ENCODE data around the gene ENPP6.
"Not testable (repeated sequence)": the region's sequence is repeated elsewhere in the genome, so short reads cannot be mapped to it uniquely, and the experiment has no call there.

Gene ENPP6

DNA sequence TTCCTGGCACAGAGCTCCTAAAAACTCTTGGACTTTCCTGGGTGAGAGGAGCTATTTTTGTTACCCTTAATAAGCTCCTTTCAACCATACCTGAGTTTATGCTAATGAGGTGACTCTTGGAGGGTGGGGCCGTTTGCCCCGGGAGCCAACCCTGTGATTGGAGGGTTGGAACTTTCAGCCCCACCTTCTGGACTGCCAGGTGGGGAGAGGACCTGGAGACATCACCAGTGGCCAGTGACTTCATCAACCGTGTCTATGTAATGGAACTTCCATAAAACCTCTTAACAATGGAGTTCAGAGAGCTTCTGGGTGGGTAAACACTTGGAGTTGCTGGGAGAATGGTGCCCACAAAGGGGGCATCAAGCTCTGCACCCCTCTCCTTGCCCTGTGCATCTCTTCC, 17.9 kb upstream of the ENPP6 start:
- no peak for DNase-seq (ENCODE audit: low read depth)

DNA sequence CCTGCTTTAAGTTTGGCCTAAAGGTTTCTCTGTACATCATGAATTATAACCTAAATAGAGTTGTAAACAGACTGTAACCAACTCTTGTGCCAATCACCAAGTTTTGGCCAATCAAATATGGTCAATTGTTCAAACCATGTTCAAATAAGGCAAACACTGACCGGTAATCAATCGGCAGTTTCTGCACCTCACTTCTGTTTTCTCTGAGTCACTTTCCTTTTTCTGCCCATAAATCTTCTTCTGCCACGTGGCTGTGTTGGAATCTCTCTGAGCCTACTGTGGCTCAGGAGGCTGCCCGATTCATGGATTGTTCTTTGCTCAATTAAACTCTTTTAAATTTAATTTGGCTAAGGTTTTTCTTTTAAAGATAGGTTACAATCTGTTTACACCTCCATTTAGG, 16.5 kb upstream of the ENPP6 start:
- DNase-seq (ENCODE audit: low read depth): no peak

DNA sequence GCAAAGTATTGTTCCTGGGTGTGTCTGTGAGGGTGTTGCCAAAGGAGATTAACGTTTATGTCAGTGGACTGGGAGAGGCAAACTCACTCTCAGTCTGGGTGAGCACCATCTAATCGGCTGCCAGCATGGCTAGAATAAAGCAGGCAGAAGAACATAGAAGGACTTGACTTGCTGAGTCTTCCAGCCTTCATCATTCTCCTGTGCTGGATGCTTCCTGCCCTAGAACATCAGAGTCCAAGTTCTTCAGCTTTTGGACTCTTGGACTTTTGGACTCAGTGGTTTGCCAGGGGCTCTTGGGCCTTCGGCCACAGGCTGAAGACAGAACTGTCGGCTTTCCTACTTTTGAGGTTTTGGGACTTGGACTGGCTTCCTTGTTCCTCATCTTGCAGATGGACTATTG, 15.3 kb upstream of the ENPP6 start:
- DNase-seq (ENCODE audit: low read depth): no peak

DNA sequence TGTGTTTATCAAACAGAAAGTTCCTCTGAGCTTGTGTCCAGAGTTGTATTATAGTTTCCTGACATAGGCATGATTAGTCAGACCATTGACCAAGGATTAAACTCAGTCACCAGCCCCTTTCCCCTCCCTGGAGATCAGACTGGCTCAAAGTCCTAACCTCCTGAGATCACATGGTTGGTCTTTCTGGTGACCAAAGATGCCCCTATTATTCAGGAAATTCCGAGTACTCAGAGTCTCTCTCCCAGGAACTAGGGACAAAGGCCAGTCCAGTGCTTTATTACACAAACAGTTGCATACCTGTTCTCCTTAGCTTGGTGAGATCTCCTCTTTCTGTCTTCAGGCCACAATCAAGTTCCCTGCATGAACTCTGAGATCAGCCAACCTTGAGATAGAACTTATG, 14.5 kb upstream of the ENPP6 start:
- DNase-seq (ENCODE audit: low read depth): no peak

DNA sequence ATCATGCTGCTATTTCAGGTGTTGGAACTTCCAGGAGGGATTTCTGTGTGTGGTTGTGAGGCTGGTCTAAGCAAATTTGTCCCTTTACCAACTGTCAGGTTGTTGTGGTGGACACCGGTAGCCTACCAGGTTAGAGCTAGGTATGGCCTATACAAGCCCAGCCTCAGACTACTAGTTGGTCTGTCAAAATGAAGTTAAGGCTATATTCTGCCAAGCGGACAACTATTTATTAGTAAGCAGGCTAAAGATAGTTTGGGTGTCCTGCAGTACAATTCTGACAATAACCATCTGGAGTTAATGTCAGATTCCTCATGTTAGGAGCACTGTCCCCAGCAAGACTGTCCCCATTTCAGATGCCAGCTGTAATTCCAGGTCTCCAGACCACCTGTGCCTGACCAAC, 13.9 kb upstream of the ENPP6 start:
- DNase-seq (ENCODE audit: low read depth): no peak

DNA sequence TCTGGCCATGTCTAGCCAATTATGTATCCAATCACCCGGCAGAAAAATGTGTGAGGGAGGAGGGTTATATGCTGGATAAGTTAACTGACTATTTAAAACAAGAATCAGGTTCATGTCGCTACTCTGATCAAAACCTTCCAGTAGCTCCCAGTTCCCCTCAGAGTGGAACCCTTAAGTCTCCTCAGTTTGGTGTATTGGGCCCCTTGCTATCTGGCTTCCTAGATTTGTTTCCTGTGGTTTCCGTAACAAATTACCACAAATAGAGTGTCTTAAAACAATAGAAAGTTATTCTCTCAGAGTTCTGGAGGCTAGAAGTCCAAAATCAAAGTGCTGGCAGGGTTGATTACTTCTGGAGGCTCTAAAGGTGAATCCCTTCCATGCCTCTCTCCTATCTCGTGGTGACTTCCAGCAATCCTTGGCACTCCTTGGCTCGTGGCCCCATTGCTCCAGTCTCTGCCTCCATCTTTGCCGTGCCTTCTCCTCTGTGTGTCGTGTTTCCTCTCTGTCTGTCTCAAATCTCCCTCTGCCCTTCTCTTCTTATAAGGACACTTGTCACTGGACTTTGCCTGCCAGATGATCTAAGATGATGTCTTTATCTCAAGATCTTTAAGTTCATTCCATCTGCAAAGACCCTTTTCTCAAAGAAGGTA, 10.5 kb upstream of the ENPP6 start:
- DNase-seq (ENCODE audit: low read depth): no peak

DNA sequence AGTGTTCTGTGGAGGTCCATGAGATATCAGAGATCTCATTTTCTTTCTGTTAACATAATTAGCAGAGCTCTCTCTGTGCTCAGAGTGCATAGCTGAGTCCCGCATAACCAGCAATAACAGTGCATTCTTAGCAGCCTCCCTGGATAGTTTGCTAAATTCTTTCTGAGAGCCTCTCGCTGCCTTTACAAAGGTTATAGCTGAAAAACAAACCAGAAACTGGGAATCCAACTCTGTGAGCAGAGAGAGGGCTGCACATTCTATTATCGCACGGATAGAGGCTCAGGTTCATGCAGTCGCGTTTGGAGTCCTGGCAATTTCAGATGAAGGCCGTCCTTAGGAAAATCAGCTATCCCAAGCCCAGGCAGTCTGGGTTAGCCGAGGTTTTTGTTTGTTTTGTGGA, 1.2 kb downstream of the ENPP6 start:
- DNase-seq (ENCODE audit: low read depth): no peak

DNA sequence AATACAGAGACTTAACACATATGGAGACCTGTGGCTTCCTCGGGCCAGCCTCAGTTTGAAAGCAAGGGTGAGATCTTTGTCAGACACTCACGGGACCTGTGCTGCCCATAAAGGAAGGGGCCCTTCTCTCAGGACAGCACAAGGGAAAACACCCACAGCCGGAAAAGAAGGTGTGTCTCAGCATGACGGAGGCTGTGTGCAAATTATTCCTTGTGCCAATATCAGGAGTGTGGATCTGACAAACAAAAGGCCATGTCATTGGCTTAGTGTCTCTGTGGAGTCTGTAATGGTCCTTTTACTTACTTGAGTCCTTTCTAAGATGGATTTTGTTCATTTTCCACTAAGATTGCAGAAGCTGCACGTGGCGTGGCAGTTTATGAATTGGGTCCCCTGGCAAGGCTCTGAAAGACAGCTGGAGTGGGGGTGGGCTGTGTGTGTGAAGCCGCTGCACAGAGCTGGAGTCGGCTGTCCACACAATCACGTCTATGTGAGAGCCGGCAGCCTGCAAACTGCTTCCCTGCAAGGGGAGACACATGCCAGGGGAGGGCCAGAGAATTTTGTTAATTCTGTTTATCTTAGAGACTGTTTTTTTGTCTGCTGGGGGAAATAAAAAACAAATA, 1.9 kb downstream of the ENPP6 start:
- no peak for DNase-seq (ENCODE audit: low read depth)

DNA sequence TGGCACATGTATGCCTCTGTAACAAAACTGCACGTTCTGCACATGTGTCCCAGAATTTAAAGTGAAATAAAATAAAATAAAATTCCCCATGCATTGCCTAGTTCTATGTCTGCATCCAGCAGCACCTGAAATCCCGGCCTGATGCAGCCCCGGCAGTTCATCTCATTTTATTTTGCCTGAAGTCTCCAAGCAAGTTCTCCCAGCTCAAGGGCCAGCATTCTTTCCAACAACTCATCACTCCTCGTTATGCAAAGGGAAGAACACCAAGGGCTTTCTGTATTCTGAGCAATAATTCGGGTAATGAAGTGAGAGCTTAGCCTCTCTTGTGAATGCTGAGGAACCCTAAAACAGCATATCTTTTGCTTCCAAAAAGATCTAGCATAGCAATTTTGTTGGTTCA, 2.7 kb downstream of the ENPP6 start:
- DNase-seq (ENCODE audit: low read depth): no peak

DNA sequence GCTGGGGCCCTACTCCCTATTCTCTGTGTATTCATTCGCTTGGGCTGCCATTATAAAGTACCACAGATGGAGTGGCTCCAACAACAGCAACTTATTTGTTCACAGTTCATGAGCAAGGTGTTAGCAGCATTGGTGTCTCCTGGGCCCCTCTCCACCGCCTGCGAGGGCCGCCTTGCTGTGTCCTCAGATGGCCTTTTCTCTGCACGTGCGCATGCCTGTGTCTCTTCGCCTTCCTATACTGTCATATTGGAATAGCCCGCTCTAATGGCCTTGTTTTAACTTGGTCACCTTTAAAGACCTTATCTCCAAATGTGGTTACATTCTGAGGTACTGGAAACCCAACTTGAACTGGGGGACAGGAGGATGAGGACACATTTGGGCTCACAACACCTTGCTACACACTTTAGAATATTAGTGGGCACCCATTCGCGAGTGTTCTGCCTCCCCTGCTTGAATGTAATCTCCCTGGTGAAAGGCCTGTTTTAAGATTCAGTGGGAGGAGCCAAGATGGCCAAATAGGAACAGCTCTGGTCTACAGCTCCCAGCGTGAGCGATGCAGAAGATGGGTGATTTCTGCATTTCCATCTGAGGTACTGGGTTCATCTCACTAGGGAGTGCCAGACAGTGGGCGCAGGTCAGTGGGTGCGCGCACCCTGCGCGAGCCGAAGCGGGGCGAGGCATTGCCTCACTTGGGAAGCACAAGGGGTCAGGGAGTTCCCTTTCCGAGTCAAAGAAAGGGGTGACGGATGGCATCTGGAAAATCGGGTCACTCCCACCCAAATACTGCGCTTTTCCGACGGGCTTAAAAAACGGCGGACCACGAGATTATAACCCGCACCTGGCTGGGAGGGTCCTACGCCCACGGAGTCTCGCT, 9.7 kb downstream of the ENPP6 start:
- DNase-seq (ENCODE audit: low read depth): not testable (repeated sequence)

DNA sequence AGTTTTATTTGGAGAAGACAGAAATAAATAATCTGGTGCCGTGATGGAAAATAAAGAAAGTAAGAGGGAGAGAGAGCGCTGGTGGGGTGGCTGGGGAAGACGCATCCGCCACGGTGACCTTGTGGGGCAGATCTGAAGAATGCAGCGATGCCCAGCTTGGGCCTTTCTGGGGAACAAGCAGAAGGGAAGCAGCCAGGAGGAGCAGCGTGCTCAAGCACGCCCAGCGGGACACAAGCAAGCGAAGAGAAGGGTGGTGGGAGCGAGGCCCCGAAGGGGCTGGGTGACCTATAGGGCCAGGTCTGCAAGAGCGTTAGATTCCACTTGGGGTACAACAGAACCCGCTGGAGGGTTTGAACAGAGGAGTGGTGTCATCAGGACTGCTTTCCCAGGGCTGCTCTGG, 12.4 kb downstream of the ENPP6 start:
- DNase-seq (ENCODE audit: low read depth): no peak

DNA sequence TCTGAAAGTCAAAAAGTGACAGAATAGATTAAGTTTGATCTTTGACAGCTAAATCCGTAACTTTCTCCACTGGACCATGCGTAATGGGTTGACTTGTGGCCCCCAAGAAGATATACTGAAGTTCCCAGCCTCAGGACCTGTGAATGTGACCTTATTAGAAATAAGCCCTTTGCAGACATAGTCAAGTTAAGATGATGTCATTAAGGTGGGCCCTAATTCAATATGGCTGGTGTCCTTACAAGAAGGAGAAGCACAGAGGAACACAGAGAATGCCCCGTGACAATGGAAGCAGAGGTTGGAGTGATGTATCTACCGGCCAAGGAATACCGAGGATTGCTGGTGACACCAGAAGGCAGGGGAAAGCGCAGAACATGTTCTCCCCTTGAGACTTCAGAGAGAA, 14.4 kb downstream of the ENPP6 start:
- no peak for DNase-seq (ENCODE audit: low read depth)

DNA sequence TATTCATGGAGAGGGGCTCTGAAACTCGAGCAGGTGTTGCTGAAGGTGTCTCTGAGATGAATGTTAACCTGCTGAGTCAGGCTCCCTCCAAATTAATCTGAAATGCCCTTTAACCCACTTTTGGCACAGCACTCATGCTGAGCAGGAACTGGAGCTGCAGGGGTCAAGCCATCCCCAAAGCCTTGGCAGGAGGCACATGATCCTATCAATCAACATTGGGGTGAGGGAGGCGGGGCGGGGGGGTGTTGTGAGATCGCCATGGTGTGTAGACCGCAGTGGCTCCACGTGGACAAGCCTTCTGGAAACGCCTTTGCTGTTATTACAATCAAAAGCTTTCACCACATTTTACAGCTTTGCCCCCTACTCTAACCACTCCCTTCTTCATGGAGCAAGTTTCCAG, 16.5 kb downstream of the ENPP6 start:
- no peak for DNase-seq (ENCODE audit: low read depth)

DNA sequence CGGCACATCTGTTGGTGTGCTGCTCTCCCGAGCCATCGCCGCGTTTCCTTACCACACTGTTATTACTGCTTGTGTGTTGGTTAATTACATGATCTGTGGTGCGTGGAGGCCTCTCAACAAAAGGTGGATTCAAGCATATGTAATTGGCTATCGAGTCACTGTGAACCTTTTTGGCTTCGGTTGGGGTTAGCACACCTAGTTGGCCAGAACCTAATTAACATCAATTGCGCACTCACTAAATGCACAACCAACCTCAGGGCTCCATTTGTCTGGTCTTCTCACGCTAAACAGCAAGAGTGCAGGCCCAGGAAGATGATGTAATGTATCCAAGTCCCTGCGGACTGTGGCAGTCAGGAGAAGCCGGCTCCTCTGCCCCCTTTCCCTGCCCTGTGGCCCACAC, 17.4 kb downstream of the ENPP6 start:
- no peak for DNase-seq (ENCODE audit: low read depth)

DNA sequence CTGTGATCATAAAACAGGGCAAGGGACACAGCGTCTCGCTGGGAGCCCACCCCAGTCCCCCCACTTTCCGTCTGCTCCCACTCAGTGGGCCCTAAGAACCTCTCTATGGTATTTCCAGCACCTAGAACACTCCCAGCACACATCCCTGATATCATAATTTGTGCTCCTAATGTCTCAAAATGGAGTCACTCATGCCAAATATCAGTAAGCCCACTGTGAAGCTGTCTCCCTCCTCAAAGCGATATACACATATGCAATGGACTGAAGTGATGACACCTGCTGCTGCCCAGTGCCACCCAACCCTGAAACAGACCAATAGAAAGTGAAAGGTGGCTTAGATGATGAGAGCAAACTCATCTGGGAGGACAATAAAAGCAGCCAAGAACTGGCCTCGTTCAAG, 17.9 kb downstream of the ENPP6 start:
- DNase-seq (ENCODE audit: low read depth): no peak

DNA sequence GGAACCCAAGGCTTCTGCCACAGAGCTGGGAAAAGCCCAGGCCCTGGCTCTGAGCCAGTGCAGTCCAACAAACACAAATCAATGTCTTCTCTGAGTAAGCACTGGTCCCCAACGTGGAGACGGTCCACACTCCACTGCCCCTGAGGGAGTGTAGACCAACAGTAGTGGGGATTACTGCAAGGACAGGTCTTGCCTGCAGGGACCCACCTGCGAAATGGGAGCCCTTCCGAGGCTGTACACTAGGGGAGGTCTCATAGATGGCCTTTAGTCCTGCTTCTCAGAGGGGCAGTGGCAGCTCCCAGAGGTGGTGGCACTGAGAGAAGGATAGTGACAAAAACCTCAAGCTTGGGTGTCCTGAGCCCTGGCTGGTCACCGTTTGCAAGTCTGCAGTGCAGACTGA, 19.5 kb downstream of the ENPP6 start:
- no peak for DNase-seq (ENCODE audit: low read depth)

DNA sequence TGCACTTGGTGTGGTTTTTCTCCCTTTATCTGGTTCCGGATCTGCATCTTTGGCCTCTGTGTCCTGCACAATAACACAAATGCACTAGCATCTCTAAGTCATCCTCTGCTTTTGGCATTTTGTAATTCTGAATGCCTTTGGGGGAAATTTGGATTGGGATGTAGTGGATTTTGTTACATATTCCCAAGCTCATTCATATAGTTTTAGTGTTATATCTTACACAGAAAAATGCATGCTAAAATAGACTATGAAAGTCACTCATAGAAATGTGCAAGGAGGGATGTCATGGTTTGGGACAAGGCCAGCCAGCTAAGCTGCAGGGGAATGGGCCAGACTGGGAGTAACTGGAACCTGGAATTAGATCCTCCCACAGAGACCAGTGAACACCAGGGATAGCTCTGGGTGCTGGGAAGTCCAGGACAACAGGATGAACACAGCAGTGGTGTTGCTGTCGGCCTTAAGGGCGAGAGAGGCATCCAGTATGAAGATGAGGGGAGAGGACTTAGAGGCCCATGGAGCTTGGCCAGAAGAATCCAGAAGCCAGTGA, 20.1 kb downstream of the ENPP6 start:
- DNase-seq (ENCODE audit: low read depth): no peak

DNA sequence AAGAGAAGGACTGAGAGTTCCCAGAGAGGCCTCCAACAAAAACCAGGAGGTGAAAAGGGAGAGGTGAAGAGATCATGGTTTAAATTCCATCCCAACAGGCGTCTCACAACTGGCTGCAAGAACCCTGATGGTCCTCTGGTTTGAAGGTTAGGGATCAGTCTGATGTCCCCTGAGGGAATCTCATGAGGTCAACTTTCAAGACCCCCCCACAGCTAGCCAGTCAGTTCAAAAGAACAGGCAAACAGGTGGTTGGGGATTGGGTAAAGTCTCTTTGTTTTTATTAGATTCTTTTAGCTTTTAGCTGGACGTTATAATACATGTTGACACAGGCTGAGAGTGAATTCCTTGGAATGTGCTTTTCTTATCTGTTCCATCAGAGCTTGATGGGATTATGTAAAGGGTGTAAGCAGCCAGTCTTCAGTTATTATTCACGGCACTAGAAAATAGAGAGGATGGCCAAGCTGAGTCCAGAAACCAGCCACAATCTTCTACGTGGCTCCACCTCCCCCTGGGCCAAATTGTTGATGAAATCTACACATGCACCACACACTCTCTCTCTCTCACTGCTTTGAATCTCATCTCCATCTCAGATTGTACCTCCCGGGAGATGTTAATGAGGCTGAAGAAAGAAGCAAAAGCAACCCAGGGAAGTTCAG, 20.8 kb downstream of the ENPP6 start:
- no peak for DNase-seq (ENCODE audit: low read depth)

DNA sequence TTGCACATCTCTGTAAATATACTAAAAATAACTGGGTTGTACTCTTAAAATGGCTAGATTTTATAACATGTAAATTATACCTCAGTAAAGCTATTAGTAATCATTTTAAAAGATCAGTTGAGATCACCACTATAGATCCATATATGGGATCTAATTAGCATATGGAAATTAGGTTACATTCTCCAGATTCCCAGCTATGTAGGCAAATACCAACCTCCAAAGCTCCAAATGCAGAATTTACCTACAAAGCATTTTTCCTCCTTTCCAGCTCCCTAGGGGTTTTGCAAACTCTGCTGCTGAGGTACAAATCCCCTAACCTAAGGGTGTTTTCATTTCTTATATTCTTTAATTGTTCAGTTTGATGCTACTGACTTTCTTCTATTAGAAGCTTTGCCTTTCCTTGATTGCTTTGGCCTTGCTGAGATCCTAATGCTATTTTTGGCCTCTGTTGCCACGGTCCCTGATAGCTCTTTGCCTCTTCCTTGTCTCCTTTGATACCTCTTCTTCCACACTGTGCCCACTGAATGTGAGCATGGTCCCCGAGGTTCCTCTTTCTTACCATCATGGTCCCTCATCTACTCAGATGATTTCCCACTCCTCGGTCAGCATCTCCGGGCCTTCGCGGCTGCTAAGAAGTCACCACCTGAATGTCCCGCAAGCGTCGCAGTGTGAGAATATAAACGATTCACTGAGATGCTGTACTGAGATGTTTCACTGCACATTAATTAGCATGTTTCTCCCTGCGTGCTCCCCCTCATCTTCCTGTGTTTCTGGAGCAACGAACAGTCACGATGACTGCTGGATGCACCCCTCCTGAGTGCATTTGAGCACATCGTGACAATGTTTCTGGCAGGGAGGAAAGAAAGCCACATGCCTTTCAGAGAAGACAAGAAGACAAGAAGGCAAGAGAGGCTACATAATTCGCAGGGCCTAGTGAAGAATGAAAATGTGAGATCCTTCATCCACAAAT, 23.8 kb downstream of the ENPP6 start:
- DNase-seq (ENCODE audit: low read depth): no peak

DNA sequence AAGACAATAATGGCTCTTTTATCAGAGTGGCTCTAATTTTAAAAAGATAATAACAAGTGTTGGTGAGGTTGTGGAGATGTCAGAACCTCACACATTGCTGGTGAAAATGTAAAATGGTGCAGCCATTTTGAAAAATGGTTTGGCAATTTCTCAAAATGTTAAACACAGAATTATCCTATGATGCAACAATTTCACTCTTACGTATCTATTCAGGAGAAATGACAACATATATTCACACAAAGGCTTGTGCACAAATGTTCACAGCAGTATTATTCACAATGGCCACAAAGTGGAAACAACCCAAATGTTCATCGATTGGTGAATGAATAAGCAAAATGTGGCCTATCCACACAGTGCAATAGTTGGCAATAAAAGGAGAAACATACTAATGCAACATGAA, 24.7 kb downstream of the ENPP6 start:
- no peak for DNase-seq (ENCODE audit: low read depth)

DNA sequence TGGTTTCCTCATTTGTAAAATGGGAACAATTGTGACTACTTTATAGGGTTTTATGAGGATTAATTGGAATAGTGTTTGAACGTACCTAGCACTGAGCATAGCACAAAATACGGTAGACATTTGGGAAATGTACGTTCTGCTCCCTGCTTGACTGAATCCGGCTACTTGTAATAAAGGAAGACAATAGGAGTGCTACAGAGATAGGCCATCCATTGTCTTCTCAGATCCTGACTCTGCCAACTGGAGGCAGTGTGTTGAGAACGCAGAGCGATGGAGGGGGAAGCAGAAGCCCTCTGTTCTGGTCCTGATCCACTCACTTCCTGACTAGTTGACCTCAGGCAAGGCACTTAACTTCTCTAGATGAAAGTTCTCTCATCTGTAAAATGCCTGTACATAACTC, 26.4 kb downstream of the ENPP6 start:
- no peak for DNase-seq (ENCODE audit: low read depth)
